GM12864 (cell line): ENCODE data around the gene CCL23.

Experiments
- DNase-seq: peaks from one replicate; pipeline ENCODE4 v3.0.0-alpha.2; 2011; ENCODE audit warnings: low read depth
- H3K4me3 ChIP-seq: 2 replicates; pipeline ENCODE4 v1.5.1; 2011; ENCODE audit warnings: mild to moderate bottlenecking, low read depth, low read length, control low read depth
- CTCF ChIP-seq: IDR thresholded peaks from 2 replicates; pipeline ENCODE4 v1.5.1; 2011; ENCODE audit warnings: low read depth, mild to moderate bottlenecking, moderate library complexity, low read length, control low read depth, inconsistent platforms; ENCODE audit errors: missing control alignments

Gene CCL23

GRCh38 chr17:36008998-36009665 lies 8.6 kb downstream of the CCL23 start:
- no peak overlapping the region for H3K4me3 ChIP-seq

GRCh38 chr17:36004594-36005108 lies 13.1 kb downstream of the CCL23 start:
- no peak for TF ChIP-seq CTCF
- no peak overlapping the region for H3K4me3 ChIP-seq
- DNase-seq: no peak

More at GRCh38 chr17:36008998-36009665, 8.6 kb downstream of the CCL23 start:
- DNase-seq: no peak
- TF ChIP-seq CTCF: peak; percentile 61

- peak; percentile 51 for DNase-seq
- H3K4me3 ChIP-seq: no peak overlapping the region
- peak; percentile 2 for TF ChIP-seq CTCF
Measured at GRCh38 chr17:36002631-36003030, 15.1 kb downstream of the CCL23 start.

- no peak for TF ChIP-seq CTCF
- no peak overlapping the region for H3K4me3 ChIP-seq
- no peak for DNase-seq
Measured at GRCh38 chr17:36001862-36002603, 15.7 kb downstream of the CCL23 start.

GRCh38 chr17:36001110-36001771 lies 16.5 kb downstream of the CCL23 start, which contains the start of gene CCL15:
TSS of gene CCL15 (minus strand) at chr17:36001553. CDS start at chr17:36001492, 61 bp downstream.
- TF ChIP-seq CTCF: no peak
- no peak within 1 kb of the TSS for H3K4me3 ChIP-seq
- no peak for DNase-seq

- no peak for TF ChIP-seq CTCF
- H3K4me3 ChIP-seq: no peak overlapping the region
- no peak for DNase-seq
Measured at GRCh38 chr17:36000732-36001109, 17.1 kb downstream of the CCL23 start.
